ENCODE results near the gene HOXA4.

DNA sequence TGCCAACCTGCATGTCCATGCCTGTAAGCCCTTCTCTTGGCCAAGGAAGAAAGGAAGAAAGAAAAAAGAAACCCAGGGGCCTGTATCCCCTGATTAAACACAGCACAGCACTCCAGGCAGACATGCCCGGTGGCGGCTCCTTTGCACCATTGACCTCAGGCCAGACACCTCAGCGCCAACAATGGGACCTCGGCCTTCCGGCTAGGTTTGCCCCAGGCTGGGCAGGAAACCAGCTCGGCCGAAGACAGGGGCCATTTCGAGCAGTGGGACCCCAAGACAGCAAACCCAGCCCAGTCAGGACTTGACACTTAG, 40.7 kb upstream of the HOXA4 start:
- TF ChIP-seq, protein P1, sequence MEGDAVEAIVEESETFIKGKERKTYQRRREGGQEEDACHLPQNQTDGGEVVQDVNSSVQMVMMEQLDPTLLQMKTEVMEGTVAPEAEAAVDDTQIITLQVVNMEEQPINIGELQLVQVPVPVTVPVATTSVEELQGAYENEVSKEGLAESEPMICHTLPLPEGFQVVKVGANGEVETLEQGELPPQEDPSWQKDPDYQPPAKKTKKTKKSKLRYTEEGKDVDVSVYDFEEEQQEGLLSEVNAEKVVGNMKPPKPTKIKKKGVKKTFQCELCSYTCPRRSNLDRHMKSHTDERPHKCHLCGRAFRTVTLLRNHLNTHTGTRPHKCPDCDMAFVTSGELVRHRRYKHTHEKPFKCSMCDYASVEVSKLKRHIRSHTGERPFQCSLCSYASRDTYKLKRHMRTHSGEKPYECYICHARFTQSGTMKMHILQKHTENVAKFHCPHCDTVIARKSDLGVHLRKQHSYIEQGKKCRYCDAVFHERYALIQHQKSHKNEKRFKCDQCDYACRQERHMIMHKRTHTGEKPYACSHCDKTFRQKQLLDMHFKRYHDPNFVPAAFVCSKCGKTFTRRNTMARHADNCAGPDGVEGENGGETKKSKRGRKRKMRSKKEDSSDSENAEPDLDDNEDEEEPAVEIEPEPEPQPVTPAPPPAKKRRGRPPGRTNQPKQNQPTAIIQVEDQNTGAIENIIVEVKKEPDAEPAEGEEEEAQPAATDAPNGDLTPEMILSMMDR (IDR thresholded peaks at IDR 0.05) = no peak
- no peak for TF ChIP-seq POLR2A (IDR thresholded peaks at IDR 0.05)
